Vagina (tissue), 2 donors: ENCODE results near the gene HOXC10. TPM values are rescaled to one million over a fixed set of nuclear protein-coding genes. Genes with fewer than 3 reads are reported as not detected.

Experiments used
- DNase-seq, 2 donors: peaks; one replicate each; pipeline ENCODE4 v3.0.0-alpha.2; 2017; ENCODE audit errors: extremely low spot score in 2 of 2
- H3K27ac ChIP-seq: fragments of 200-600 bp; sonication (generic); one replicate; pipeline ENCODE4 v1.5.1; 2019
- H3K27me3 ChIP-seq: fragments of 200-600 bp; sonication (generic); one replicate; pipeline ENCODE4 v1.5.1; 2019
- H3K36me3 ChIP-seq, 2 donors: fragments of 200-600 bp; sonication (generic); one replicate each; pipeline ENCODE4 v1.5.1; 2017 to 2019
- H3K4me1 ChIP-seq: fragments of 200-600 bp; sonication (generic); one replicate; pipeline ENCODE4 v1.5.1; 2019
- H3K4me3 ChIP-seq, 2 donors: fragments of 200-600 bp; sonication (generic); 1 replicate in 1 of 2; 2 replicates in 1 of 2; pipeline ENCODE4 v1.5.1; 2016 to 2019
- H3K9me3 ChIP-seq: fragments of 200-600 bp; sonication (generic); one replicate; pipeline ENCODE4 v1.5.1; 2019
- CTCF ChIP-seq, 3 experiments: fragments of 450-650 bp in 2 of 3; fragments of 200-600 bp in 1 of 3; sonication (generic) in 1 of 3; IDR thresholded peaks; one replicate each; pipeline ENCODE4 v1.5.1; 2017 to 2019; ENCODE audit warnings: antibody characterized with exemption in 3 of 3, mild to moderate bottlenecking in 2 of 3, moderate library complexity in 2 of 3
- POLR2A ChIP-seq, 2 donors: fragments of 450-650 bp; IDR thresholded peaks; one replicate each; pipeline ENCODE4 v1.6.1; 2017; ENCODE audit warnings: antibody characterized with exemption in 2 of 2, mild to moderate bottlenecking in 2 of 2, moderate library complexity in 2 of 2
- POLR2AphosphoS5 ChIP-seq, 2 donors: sonication (generic); formaldehyde crosslinking; IDR thresholded peaks; one replicate each; pipeline ENCODE4 v1.9.0; 2017; ENCODE audit warnings: antibody characterized with exemption in 2 of 2, mild to moderate bottlenecking in 2 of 2, low read depth in 1 of 2; ENCODE audit not compliant: insufficient read depth in 1 of 2
- intact Hi-C: fragments of 100-400 bp; cut with DNase I; formaldehyde crosslinking; loops from one replicate; pipeline ENCODE4 v1.15.1; 2023
- total RNA-seq: library from RNA; depleted of rRNA; stranded (reverse); fragments of >200 nt; gene quantifications from one replicate; pipeline ENCODE4 v1.2.3, GENCODE V29; 2016

The HOXC10 gene
- total RNA-seq, 1 donor from 2014 or later, result not detected

DNA sequence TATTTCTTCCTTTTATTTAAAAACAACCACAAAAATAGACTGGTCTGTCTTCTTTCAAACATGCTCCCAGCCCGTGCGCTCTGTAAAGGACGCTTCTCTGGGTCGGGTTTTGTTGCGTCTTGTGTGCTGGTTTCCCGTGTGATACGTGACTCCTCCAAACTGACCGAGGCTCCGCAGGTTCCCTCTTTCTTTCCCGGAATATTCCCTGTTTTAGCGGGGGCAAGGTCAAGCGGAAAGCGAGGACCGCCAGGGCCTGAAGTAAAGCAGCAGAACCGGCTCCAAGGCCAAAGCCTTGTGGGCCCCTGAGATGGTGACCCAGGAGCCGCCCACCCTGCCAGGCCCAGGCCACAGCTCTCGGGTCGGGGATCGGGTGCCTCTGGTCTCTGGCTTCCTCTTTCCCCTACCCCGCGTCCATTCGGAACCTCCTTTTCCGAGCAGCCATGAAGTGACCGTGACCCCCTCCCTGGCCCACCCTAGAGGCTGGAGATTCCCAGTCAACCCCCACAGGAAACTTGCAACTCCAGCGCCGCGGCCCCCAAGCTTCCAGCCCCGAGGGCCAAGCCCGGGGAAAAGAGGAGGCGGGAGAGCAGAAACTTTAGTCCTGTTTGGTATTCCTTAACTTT is 885 bp upstream of the HOXC10 start:
- peaks cover 24% of the 10 kb centered on the region for H3K4me1 ChIP-seq
- H3K27me3 ChIP-seq, result peaks cover 24% of the 10 kb centered on the region
- H3K27ac ChIP-seq, result no peak overlapping the region
- no peak overlapping the region for H3K4me3 ChIP-seq
- H3K9me3 ChIP-seq, result no peaks in the 10 kb centered on the region
- no peak for DNase-seq
- no peaks in the 10 kb centered on the region for H3K36me3 ChIP-seq
- no peak for TF ChIP-seq POLR2AphosphoS5 (IDR thresholded peaks at IDR 0.05; ENCODE audit: insufficient read depth in 1 of 2, low read depth in 1 of 2)
- intact Hi-C loops, result no loop called here

DNA sequence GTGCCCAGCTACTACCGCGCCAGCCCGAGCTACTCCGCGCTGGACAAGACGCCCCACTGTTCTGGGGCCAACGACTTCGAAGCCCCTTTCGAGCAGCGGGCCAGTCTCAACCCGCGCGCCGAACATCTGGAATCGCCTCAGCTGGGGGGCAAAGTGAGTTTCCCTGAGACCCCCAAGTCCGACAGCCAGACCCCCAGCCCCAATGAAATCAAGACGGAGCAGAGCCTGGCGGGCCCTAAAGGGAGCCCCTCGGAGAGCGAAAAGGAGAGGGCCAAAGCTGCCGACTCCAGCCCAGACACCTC is 697 bp downstream of the HOXC10 start:
- Histone ChIP-seq H3K27me3 (peaks cover 24% of the 10 kb centered on the region), H3K9me3 (no peaks in the 10 kb centered on the region), H3K36me3 (no peaks in the 10 kb centered on the region), H3K27ac (no peak overlapping the region), H3K4me1 (peaks cover 24% of the 10 kb centered on the region), H3K4me3 (peak overlapping the region; percentile 20 to 25)
- no peak for TF ChIP-seq CTCF (IDR thresholded peaks at IDR 0.05)
- DNase-seq, result no peak
- intact Hi-C loops, result no loop called here

DNA sequence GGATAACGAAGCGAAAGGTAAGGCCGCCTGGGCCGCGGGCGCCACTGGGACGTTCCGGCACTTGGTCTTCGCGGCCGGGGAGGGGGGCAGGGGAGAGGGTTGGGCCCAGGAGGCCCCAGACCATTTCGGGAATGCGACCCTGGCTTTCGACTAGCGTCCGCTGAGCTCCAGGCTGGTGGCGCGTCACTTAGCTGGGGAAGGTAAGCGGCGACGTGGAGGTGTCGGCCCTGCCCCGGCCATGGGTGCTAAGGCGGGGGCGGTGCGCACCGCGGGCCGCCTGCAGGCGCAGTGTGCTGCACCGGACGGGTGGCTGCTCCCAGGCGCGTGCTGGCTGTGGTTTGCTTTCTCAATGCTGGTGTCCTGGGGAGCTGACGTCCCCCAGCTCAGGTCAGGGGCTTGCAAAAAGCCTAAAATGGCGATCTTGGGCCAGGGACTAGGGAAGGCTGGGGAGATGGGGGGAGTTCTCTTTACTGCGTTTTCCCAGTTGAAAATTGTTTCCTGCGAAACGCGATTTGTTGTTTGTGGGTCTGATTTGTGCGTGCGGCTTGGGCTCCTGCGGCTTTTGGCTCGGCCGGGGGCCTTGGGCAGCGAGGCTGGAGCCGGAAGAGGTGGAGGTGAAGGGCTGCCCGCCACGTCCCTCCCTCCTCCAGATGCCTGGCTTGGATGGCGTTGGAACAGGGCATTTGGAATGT is 1.2 kb downstream of the HOXC10 start:
- TF ChIP-seq POLR2AphosphoS5 (IDR thresholded peaks at IDR 0.05; ENCODE audit: insufficient read depth in 1 of 2, low read depth in 1 of 2), result no peak
- TF ChIP-seq CTCF (IDR thresholded peaks at IDR 0.05), result no peak
- TF ChIP-seq POLR2A (IDR thresholded peaks at IDR 0.05), result no peak
- peaks cover 24% of the 10 kb centered on the region for H3K27me3 ChIP-seq
- H3K27ac ChIP-seq, result no peak overlapping the region
- H3K36me3 ChIP-seq, result no peaks in the 10 kb centered on the region
- no peak for DNase-seq
- intact Hi-C loops, result no loop called here
- no peaks in the 10 kb centered on the region for H3K9me3 ChIP-seq
- peak overlapping the region; percentile 20 to 25 for H3K4me3 ChIP-seq
- peaks cover 24% of the 10 kb centered on the region for H3K4me1 ChIP-seq

GRCh38 chr12:53986686-53987483 is 1.9 kb downstream of the HOXC10 start:
- Histone ChIP-seq H3K27ac (no peak overlapping the region), H3K4me1 (peaks cover 24% of the 10 kb centered on the region), H3K27me3 (peaks cover 24% of the 10 kb centered on the region), H3K4me3 (no peak overlapping the region), H3K36me3 (no peaks in the 10 kb centered on the region), H3K9me3 (no peaks in the 10 kb centered on the region)
- DNase-seq, result no peak
- intact Hi-C loops, result no loop called here
- TF ChIP-seq CTCF (IDR thresholded peaks at IDR 0.05) (no peak), POLR2A (IDR thresholded peaks at IDR 0.05) (no peak), POLR2AphosphoS5 (IDR thresholded peaks at IDR 0.05; ENCODE audit: insufficient read depth in 1 of 2, low read depth in 1 of 2) (no peak)

GRCh38 chr12:53987787-53988230 is 2.9 kb downstream of the HOXC10 start:
- intact Hi-C loops, result no loop called here
- H3K9me3 ChIP-seq, result no peaks in the 10 kb centered on the region
- TF ChIP-seq POLR2A (IDR thresholded peaks at IDR 0.05) (no peak), POLR2AphosphoS5 (IDR thresholded peaks at IDR 0.05; ENCODE audit: insufficient read depth in 1 of 2, low read depth in 1 of 2) (no peak), CTCF (IDR thresholded peaks at IDR 0.05) (no peak)
- no peak overlapping the region for H3K27ac ChIP-seq
- peaks cover 24% of the 10 kb centered on the region for H3K4me1 ChIP-seq
- H3K27me3 ChIP-seq, result peaks cover 26% of the 10 kb centered on the region
- DNase-seq, result no peak
- no peak overlapping the region for H3K4me3 ChIP-seq
- H3K36me3 ChIP-seq, result no peaks in the 10 kb centered on the region
